GOT3 (cell line): Measurements from ENCODE around the gene RNPS1.
"Not testable (repeated sequence)": the region's sequence is repeated elsewhere in the genome, so short reads cannot be mapped to it uniquely, and the experiment has no call there.

Experiments used
- DNase-seq: peaks from one replicate; lab custom pipeline; 2025; ENCODE audit warnings: mixed read lengths; lab: John Stamatoyannopoulos, UW

Gene RNPS1

GRCh38 chr16:2282866-2283555 lies 15.1 kb upstream of the RNPS1 start:
- no peak for DNase-seq

- no peak for DNase-seq
Observed at GRCh38 chr16:2282262-2282661, 14.3 kb upstream of the RNPS1 start.

GRCh38 chr16:2280981-2281542 lies 13.1 kb upstream of the RNPS1 start:
- no peak for DNase-seq

- DNase-seq, result no peak
Observed at GRCh38 chr16:2280461-2280860, 12.5 kb upstream of the RNPS1 start.

- no peak for DNase-seq
Observed at GRCh38 chr16:2278956-2279800, 11.3 kb upstream of the RNPS1 start.

- no peak for DNase-seq
Observed at GRCh38 chr16:2278272-2278608, 10.3 kb upstream of the RNPS1 start.

- no peak for DNase-seq
Observed at GRCh38 chr16:2277466-2278271, 9.7 kb upstream of the RNPS1 start.

GRCh38 chr16:2276368-2277195 lies 8.7 kb upstream of the RNPS1 start:
- DNase-seq, result no peak

- DNase-seq, result no peak
Observed at GRCh38 chr16:2275476-2276367, 7.8 kb upstream of the RNPS1 start.

GRCh38 chr16:2273931-2274330 lies 6.0 kb upstream of the RNPS1 start:
- no peak for DNase-seq

GRCh38 chr16:2273484-2273883 lies 5.6 kb upstream of the RNPS1 start:
- DNase-seq, result no peak

GRCh38 chr16:2271848-2272461 lies 4.0 kb upstream of the RNPS1 start:
- DNase-seq, result no peak

- DNase-seq, result no peak
Observed at GRCh38 chr16:2270588-2271470, 2.9 kb upstream of the RNPS1 start.

- DNase-seq, result no peak
Observed at GRCh38 chr16:2270070-2270462, 2.1 kb upstream of the RNPS1 start.

- DNase-seq, result peak; percentile 70
Observed at GRCh38 chr16:2267505-2267912, 417 bp downstream of the RNPS1 start.

GRCh38 chr16:2266887-2267286 lies 1.0 kb downstream of the RNPS1 start:
- DNase-seq, result not testable (repeated sequence)

GRCh38 chr16:2263026-2263425 lies 4.9 kb downstream of the RNPS1 start:
- not testable (repeated sequence) for DNase-seq

GRCh38 chr16:2260250-2260649 lies 7.7 kb downstream of the RNPS1 start:
- DNase-seq, result no peak

- DNase-seq, result not testable (repeated sequence)
Observed at GRCh38 chr16:2258530-2258929, 9.4 kb downstream of the RNPS1 start.
